HG02840 (cell line): ENCODE measurements around the gene PSMB3.
"Not testable (repeated sequence)": the region's sequence is repeated elsewhere in the genome, so short reads cannot be mapped to it uniquely, and the experiment has no call there.

Experiments
- ATAC-seq: cut with Tn5 transposase; IDR thresholded peaks from one replicate; pipeline ENCODE4 v1.9.1; 2021; ENCODE audit warnings: mild to moderate bottlenecking, moderate library complexity, moderate number of reproducible peaks; ENCODE audit not compliant: unreplicated experiment, low FRiP score

PSMB3 gene

GRCh38 chr17:38747463-38748148 lies 4.9 kb upstream of the PSMB3 start:
- ATAC-seq, result no peak

- ATAC-seq, result no peak
Measured at GRCh38 chr17:38748149-38748891, 4.2 kb upstream of the PSMB3 start, which contains the start of gene PCGF2. Gene PCGF2 (minus strand): TSS chr17:38748336. CDS start chr17:38740402, 7,934 bp downstream.

- no peak for ATAC-seq
Measured at GRCh38 chr17:38748892-38749222, 3.7 kb upstream of the PSMB3 start.

- no peak for ATAC-seq
Measured at GRCh38 chr17:38749223-38750043, 3.1 kb upstream of the PSMB3 start.

- ATAC-seq, result no peak
Measured at GRCh38 chr17:38750044-38750311, 2.6 kb upstream of the PSMB3 start.

GRCh38 chr17:38750312-38751121 lies 2.0 kb upstream of the PSMB3 start:
- no peak for ATAC-seq

- no peak for ATAC-seq
Measured at GRCh38 chr17:38751144-38751807, 1.3 kb upstream of the PSMB3 start.

- ATAC-seq, result peak; percentile 18
Measured at GRCh38 chr17:38751808-38752307, 683 bp upstream of the PSMB3 start.

- no peak for ATAC-seq
Measured at GRCh38 chr17:38753071-38753506, 548 bp downstream of the PSMB3 start.

- ATAC-seq, result no peak
Measured at GRCh38 chr17:38761612-38762011, 9.1 kb downstream of the PSMB3 start.

- ATAC-seq, result no peak
Measured at GRCh38 chr17:38762231-38762630, 9.7 kb downstream of the PSMB3 start.

GRCh38 chr17:38766341-38766740 lies 13.8 kb downstream of the PSMB3 start:
- ATAC-seq, result no peak

GRCh38 chr17:38768417-38768816 lies 15.9 kb downstream of the PSMB3 start:
- no peak for ATAC-seq

- ATAC-seq, result no peak
Measured at GRCh38 chr17:38773258-38773657, 20.7 kb downstream of the PSMB3 start.

GRCh38 chr17:38777641-38778250 lies 25.2 kb downstream of the PSMB3 start:
- ATAC-seq, result no peak

GRCh38 chr17:38779965-38780752 lies 27.6 kb downstream of the PSMB3 start:
- ATAC-seq, result no peak

- no peak for ATAC-seq
Measured at GRCh38 chr17:38783227-38783626, 30.7 kb downstream of the PSMB3 start.

GRCh38 chr17:38786372-38786771 lies 33.8 kb downstream of the PSMB3 start:
- ATAC-seq, result no peak

GRCh38 chr17:38787999-38788398 lies 35.5 kb downstream of the PSMB3 start:
- ATAC-seq, result not testable (repeated sequence)
